ENCODE data around the gene THSD4.
A peak's percentile ranks its signal among the peaks of the same experiment; 100 is the strongest.

The THSD4 gene

GRCh38 chr15:71511796-71512681, 396.8 kb downstream of the THSD4 start:
- H3K27ac ChIP-seq (ENCODE audit: low read depth, low read length, severe bottlenecking): no peak overlapping the region
- no peaks in the 10 kb centered on the region for H3K36me3 ChIP-seq (ENCODE audit: control insufficient read depth, insufficient read depth, low read length)
- no peak overlapping the region for H3K4me3 ChIP-seq (ENCODE audit: extremely low read depth, insufficient read depth, low read length, poor library complexity, severe bottlenecking)
- peaks cover 3% of the 10 kb centered on the region for H3K4me1 ChIP-seq (ENCODE audit: control insufficient read depth, insufficient read depth, low read length, poor library complexity, severe bottlenecking)
- WGBS, 2 experiments (ENCODE audit: insufficient coverage in 2 of 2): 85 to 100% methylated on average over 1 to 4 of the region's 15 CpGs
- H3K9me3 ChIP-seq (ENCODE audit: control insufficient read depth, low read length): no peaks in the 10 kb centered on the region

GRCh38 chr15:71512682-71513006, 397.4 kb downstream of the THSD4 start:
- Histone ChIP-seq H3K36me3 (ENCODE audit: control insufficient read depth, insufficient read depth, low read length) (no peaks in the 10 kb centered on the region), H3K4me3 (ENCODE audit: extremely low read depth, insufficient read depth, low read length, poor library complexity, severe bottlenecking) (no peak overlapping the region), H3K4me1 (ENCODE audit: control insufficient read depth, insufficient read depth, low read length, poor library complexity, severe bottlenecking) (peaks cover 9% of the 10 kb centered on the region), H3K9me3 (ENCODE audit: control insufficient read depth, low read length) (no peaks in the 10 kb centered on the region), H3K27ac (ENCODE audit: low read depth, low read length, severe bottlenecking) (no peak overlapping the region)
- WGBS, 2 experiments (ENCODE audit: insufficient coverage in 2 of 2): 94 to 100% methylated on average over 3 of the region's 3 CpGs

- H3K9me3 ChIP-seq (ENCODE audit: control insufficient read depth, low read length): no peaks in the 10 kb centered on the region
Observed at GRCh38 chr15:71515375-71516186, 400.3 kb downstream of the THSD4 start.

GRCh38 chr15:71517751-71518150, 402.5 kb downstream of the THSD4 start:
- no peak overlapping the region for H3K4me3 ChIP-seq (ENCODE audit: extremely low read depth, insufficient read depth, low read length, poor library complexity, severe bottlenecking)
- peaks cover 10% of the 10 kb centered on the region for H3K4me1 ChIP-seq (ENCODE audit: control insufficient read depth, insufficient read depth, low read length, poor library complexity, severe bottlenecking)
- H3K36me3 ChIP-seq (ENCODE audit: control insufficient read depth, insufficient read depth, low read length): no peaks in the 10 kb centered on the region
- H3K27ac ChIP-seq (ENCODE audit: low read depth, low read length, severe bottlenecking): no peak overlapping the region
- H3K9me3 ChIP-seq (ENCODE audit: control insufficient read depth, low read length): no peaks in the 10 kb centered on the region

More at GRCh38 chr15:71515375-71516186, 400.3 kb downstream of the THSD4 start:
- Histone ChIP-seq H3K27ac (ENCODE audit: low read depth, low read length, severe bottlenecking) (no peak overlapping the region), H3K4me1 (ENCODE audit: control insufficient read depth, insufficient read depth, low read length, poor library complexity, severe bottlenecking) (peaks cover 10% of the 10 kb centered on the region), H3K4me3 (ENCODE audit: extremely low read depth, insufficient read depth, low read length, poor library complexity, severe bottlenecking) (no peak overlapping the region), H3K36me3 (ENCODE audit: control insufficient read depth, insufficient read depth, low read length) (no peaks in the 10 kb centered on the region)
- 61 to 68% methylated on average over 5 to 8 of the region's 10 CpGs for WGBS, 2 experiments (ENCODE audit: insufficient coverage in 2 of 2)

- peaks cover 10% of the 10 kb centered on the region for H3K4me1 ChIP-seq (ENCODE audit: control insufficient read depth, insufficient read depth, low read length, poor library complexity, severe bottlenecking)
- no peaks in the 10 kb centered on the region for H3K9me3 ChIP-seq (ENCODE audit: control insufficient read depth, low read length)
- H3K36me3 ChIP-seq (ENCODE audit: control insufficient read depth, insufficient read depth, low read length): no peaks in the 10 kb centered on the region
- no peak overlapping the region for H3K27ac ChIP-seq (ENCODE audit: low read depth, low read length, severe bottlenecking)
- WGBS, 2 experiments (ENCODE audit: insufficient coverage in 2 of 2): no CpG with 5 or more reads among the region's 2 CpGs
- H3K4me3 ChIP-seq (ENCODE audit: extremely low read depth, insufficient read depth, low read length, poor library complexity, severe bottlenecking): no peak overlapping the region
Observed at GRCh38 chr15:71518661-71519060, 403.4 kb downstream of the THSD4 start.

- Histone ChIP-seq H3K4me3 (ENCODE audit: extremely low read depth, insufficient read depth, low read length, poor library complexity, severe bottlenecking) (no peak overlapping the region), H3K9me3 (ENCODE audit: control insufficient read depth, low read length) (no peaks in the 10 kb centered on the region), H3K4me1 (ENCODE audit: control insufficient read depth, insufficient read depth, low read length, poor library complexity, severe bottlenecking) (peaks cover 10% of the 10 kb centered on the region), H3K27ac (ENCODE audit: low read depth, low read length, severe bottlenecking) (peak overlapping the region; percentile 4), H3K36me3 (ENCODE audit: control insufficient read depth, insufficient read depth, low read length) (no peaks in the 10 kb centered on the region)
- WGBS, 2 experiments (ENCODE audit: insufficient coverage in 2 of 2): 60 to 70% methylated on average over 7 to 9 of the region's 10 CpGs
Observed at GRCh38 chr15:71526060-71526820, 411.0 kb downstream of the THSD4 start.

GRCh38 chr15:71529361-71529760, 414.1 kb downstream of the THSD4 start:
- H3K9me3 ChIP-seq (ENCODE audit: control insufficient read depth, low read length): no peaks in the 10 kb centered on the region
- H3K4me1 ChIP-seq (ENCODE audit: control insufficient read depth, insufficient read depth, low read length, poor library complexity, severe bottlenecking): peaks cover 10% of the 10 kb centered on the region
- WGBS, 2 experiments (ENCODE audit: insufficient coverage in 2 of 2): no CpG with 5 or more reads among the region's 1 CpG
- no peaks in the 10 kb centered on the region for H3K36me3 ChIP-seq (ENCODE audit: control insufficient read depth, insufficient read depth, low read length)
- no peak overlapping the region for H3K27ac ChIP-seq (ENCODE audit: low read depth, low read length, severe bottlenecking)
- no peak overlapping the region for H3K4me3 ChIP-seq (ENCODE audit: extremely low read depth, insufficient read depth, low read length, poor library complexity, severe bottlenecking)

GRCh38 chr15:71530116-71530515, 414.8 kb downstream of the THSD4 start:
- no peaks in the 10 kb centered on the region for H3K9me3 ChIP-seq (ENCODE audit: control insufficient read depth, low read length)
- 75 to 100% methylated on average over 1 to 2 of the region's 3 CpGs for WGBS, 2 experiments (ENCODE audit: insufficient coverage in 2 of 2)

GRCh38 chr15:71532994-71533393, 417.7 kb downstream of the THSD4 start:
- Histone ChIP-seq H3K4me1 (ENCODE audit: control insufficient read depth, insufficient read depth, low read length, poor library complexity, severe bottlenecking) (no peaks in the 10 kb centered on the region), H3K27ac (ENCODE audit: low read depth, low read length, severe bottlenecking) (no peak overlapping the region), H3K36me3 (ENCODE audit: control insufficient read depth, insufficient read depth, low read length) (no peaks in the 10 kb centered on the region), H3K9me3 (ENCODE audit: control insufficient read depth, low read length) (no peaks in the 10 kb centered on the region), H3K4me3 (ENCODE audit: extremely low read depth, insufficient read depth, low read length, poor library complexity, severe bottlenecking) (no peak overlapping the region)
- WGBS, 2 experiments (ENCODE audit: insufficient coverage in 2 of 2): 59 to 70% methylated on average over 2 to 5 of the region's 6 CpGs

More at GRCh38 chr15:71530116-71530515, 414.8 kb downstream of the THSD4 start:
- Histone ChIP-seq H3K36me3 (ENCODE audit: control insufficient read depth, insufficient read depth, low read length) (no peaks in the 10 kb centered on the region), H3K4me3 (ENCODE audit: extremely low read depth, insufficient read depth, low read length, poor library complexity, severe bottlenecking) (no peak overlapping the region), H3K4me1 (ENCODE audit: control insufficient read depth, insufficient read depth, low read length, poor library complexity, severe bottlenecking) (peaks cover 10% of the 10 kb centered on the region), H3K27ac (ENCODE audit: low read depth, low read length, severe bottlenecking) (no peak overlapping the region)

GRCh38 chr15:71538181-71538580, 422.9 kb downstream of the THSD4 start:
- no peaks in the 10 kb centered on the region for H3K4me1 ChIP-seq (ENCODE audit: control insufficient read depth, insufficient read depth, low read length, poor library complexity, severe bottlenecking)
- H3K9me3 ChIP-seq (ENCODE audit: control insufficient read depth, low read length): no peaks in the 10 kb centered on the region
- no peaks in the 10 kb centered on the region for H3K36me3 ChIP-seq (ENCODE audit: control insufficient read depth, insufficient read depth, low read length)
- 70% methylated on average over 2 of the region's 5 CpGs; no CpG with 5 or more reads in 1 of the 2 experiments for WGBS, 2 experiments (ENCODE audit: insufficient coverage in 2 of 2)
- no peak overlapping the region for H3K27ac ChIP-seq (ENCODE audit: low read depth, low read length, severe bottlenecking)
- H3K4me3 ChIP-seq (ENCODE audit: extremely low read depth, insufficient read depth, low read length, poor library complexity, severe bottlenecking): no peak overlapping the region
